Stimulated activated naive CD8-positive, alpha-beta T cell treated with anti-CD3 and anti-CD28 coated beads, Interleukin-15, Interleukin-2, amounts not matched to agents 100 ng/mL and 50 ng/mL, for 24 hours (primary cell): ENCODE data around the gene SEC22A.

ENCODE experiments used
- H3K27ac Mint-ChIP-seq: one replicate; pipeline ENCODE4 v1.8.0; 2021; ENCODE audit warnings: mild to moderate bottlenecking, mixed read lengths
- H3K27me3 Mint-ChIP-seq: one replicate; pipeline ENCODE4 v1.8.0; 2021; ENCODE audit warnings: mixed read lengths
- H3K36me3 Mint-ChIP-seq: one replicate; pipeline ENCODE4 v1.8.0; 2021; ENCODE audit warnings: low read depth, mixed read lengths
- H3K4me1 Mint-ChIP-seq: one replicate; pipeline ENCODE4 v1.8.0; 2021; ENCODE audit warnings: low read depth, mixed read lengths
- H3K4me3 Mint-ChIP-seq: one replicate; pipeline ENCODE4 v1.8.0; 2021; ENCODE audit warnings: mild to moderate bottlenecking, mixed read lengths
- H3K9me3 Mint-ChIP-seq: one replicate; pipeline ENCODE4 v1.8.0; 2021; ENCODE audit warnings: mixed read lengths

Gene SEC22A, protein sequence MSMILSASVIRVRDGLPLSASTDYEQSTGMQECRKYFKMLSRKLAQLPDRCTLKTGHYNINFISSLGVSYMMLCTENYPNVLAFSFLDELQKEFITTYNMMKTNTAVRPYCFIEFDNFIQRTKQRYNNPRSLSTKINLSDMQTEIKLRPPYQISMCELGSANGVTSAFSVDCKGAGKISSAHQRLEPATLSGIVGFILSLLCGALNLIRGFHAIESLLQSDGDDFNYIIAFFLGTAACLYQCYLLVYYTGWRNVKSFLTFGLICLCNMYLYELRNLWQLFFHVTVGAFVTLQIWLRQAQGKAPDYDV

DNA sequence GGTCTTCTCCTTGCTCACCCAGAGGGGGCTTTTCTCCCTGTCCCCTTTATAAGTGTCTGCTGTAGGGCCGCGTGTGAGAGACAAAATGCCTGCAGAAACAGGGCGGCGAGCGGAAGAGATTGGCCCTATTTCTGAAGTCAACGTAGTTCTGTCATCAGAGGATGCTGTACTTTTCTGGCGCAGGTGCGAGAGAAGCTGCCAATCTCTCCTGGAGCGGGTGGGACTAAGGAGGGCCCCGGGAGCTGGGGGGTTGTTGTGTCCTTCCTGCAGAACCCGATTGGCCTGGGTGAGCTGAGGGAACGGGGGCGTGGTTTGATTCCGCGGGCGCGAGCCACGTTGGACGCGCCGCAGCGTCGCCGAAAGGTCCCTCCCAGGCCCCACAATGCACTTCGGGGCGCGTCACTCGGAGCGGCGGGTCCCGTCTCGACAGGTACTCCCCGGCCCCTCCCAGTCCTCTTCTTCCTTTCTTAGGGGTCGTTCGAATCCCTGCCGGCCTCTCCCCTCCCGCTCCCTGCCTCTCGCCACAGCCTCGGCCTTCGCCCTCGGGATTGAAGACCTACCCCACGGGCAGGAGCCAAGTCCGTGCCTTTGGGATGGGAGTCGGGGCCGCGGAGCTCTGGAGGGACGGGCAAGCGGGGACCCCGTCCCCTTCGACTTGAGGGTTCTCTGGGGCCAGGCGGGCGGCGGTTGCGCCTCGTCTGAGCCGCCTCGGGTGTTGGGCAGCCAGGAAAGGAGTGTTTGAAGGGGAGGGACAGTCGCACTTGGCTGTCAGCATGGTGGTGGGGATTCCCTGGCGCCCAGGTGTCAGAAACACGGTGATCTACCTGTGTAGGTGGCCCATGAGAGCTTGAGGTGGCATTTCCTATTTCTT, at the start of gene SEC22A:
TSS of gene SEC22A (plus strand) at position 387 of the 871 bp plus-strand sequence. CDS start 7,275 bp downstream, outside the sequence.
- Mint-ChIP-seq H3K27me3 (peaks cover 4% of the 10 kb centered on the region), H3K27ac (peak within 1 kb of the TSS; percentile 96), H3K4me1 (peaks cover 26% of the 10 kb centered on the region), H3K36me3 (no peaks in the 10 kb centered on the region), H3K9me3 (no peaks in the 10 kb centered on the region), H3K4me3 (peak within 1 kb of the TSS; percentile 93)

DNA sequence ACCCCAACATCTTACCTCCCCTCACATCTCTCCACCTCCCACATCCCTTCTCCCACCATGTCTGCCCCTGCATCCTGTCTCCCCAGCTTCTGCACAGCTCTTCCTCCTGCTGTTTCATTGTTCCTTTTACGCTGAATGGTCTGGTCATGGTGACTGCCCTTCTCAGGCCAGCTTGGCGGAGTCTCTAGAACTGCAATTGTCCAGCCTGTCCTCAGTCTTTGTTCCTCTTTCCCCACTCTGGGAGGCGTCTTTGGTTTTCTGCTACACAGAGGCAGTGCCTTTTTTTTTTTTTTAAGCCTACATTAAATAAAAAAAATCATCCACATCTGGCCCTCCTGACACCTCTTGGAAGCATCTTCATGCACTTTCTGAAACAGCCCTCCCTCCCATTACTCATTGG, 49.1 kb upstream of the SEC22A start:
- Mint-ChIP-seq H3K9me3 (peaks cover 11% of the 10 kb centered on the region), H3K27me3 (no peaks in the 10 kb centered on the region), H3K4me1 (no peaks in the 10 kb centered on the region), H3K4me3 (no peak overlapping the region), H3K36me3 (peaks cover 66% of the 10 kb centered on the region), H3K27ac (no peak overlapping the region)

DNA sequence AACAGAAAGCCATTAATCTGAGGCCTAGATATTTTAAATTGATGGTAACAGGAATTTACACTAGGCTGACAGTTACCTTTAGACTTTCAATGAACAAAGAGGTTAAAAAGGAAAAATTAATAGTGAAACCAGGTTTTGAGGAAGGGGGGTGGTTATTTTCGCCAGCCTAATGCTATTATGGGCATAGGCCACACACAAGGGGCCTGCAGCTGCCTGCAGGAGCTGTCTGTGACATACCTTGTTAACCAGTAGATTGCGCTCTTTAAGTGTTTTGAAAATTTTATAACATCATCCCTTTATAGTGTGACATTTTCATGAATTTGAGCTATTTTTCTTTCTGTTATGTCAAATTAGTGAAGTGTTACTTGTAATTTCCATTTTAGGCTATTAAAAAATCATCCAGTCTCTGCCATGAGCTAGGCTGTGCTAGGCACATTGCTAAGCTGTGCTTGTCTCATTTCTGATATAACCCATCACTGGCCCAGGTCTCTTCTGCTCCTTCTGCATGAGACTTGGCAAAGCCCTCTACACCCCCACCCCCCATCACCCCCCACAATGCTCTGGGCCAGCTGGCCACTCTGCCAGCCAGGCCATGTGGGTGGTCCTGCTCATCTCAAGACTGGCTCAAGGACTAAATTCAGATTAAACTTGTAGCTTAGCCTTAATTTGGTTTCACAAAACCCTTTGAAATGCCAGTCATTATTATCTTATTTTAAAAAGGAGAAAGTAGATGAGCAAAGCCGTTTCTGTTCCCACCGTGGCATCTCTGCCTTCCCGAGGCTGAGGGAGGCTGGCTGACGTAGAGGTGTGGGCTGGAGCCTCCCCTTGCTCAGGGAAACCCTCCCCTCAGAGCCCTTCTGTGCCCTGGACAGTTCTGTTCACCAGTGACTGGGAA, 48.4 kb upstream of the SEC22A start:
- H3K4me1 Mint-ChIP-seq = no peaks in the 10 kb centered on the region
- H3K9me3 Mint-ChIP-seq = peaks cover 11% of the 10 kb centered on the region
- H3K4me3 Mint-ChIP-seq = no peak overlapping the region
- no peak overlapping the region for H3K27ac Mint-ChIP-seq
- peaks cover 63% of the 10 kb centered on the region for H3K36me3 Mint-ChIP-seq
- no peaks in the 10 kb centered on the region for H3K27me3 Mint-ChIP-seq

DNA sequence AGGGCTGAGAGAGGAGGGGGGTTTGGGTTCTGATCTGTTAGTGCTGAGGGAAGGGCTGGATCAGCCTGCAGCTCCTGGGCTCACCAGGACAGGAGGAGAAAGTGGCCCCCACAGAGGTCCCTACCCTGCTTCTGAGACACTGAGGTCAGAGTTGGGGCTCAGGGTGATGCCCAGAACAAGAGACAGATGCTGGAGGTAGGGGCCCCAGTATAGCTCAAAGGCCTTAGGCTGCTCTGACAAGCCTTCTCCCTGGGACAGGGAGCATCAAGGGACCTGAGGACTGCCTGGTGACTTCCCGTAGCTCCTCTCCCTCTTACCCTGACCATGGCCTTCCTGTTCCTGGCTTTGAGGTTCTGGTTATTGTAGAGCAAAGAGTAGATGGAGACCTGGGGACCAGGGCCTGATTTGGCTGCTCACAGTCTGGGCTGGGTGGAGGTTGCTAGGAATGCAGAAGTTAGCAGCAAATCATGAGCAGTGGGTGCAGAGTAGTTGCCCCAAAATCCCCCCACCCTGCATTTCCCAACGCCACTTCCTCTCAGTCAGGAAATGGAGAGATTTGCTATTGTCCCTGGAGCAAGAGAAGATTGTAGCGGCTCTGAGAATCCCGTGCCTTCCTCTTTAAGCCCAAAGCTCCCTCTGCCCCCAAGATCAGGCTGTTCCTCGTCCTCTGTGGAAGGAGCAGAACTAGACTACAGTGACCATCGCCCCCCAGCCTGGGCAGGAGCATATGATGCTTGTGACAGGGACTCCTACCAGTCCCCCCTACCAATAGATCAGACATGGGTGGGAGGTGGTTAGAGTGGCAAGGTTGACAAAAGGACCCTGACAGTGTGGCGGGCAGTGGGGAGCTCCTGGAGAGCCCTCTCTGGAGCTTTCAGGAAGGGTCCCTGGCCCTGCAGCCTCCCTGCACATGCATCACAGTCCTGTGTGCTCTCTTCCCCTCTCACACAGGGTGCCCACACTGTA, 47.4 kb upstream of the SEC22A start:
- Mint-ChIP-seq H3K27ac (no peak overlapping the region), H3K4me3 (no peak overlapping the region), H3K9me3 (peaks cover 5% of the 10 kb centered on the region), H3K27me3 (no peaks in the 10 kb centered on the region), H3K4me1 (no peaks in the 10 kb centered on the region), H3K36me3 (peaks cover 63% of the 10 kb centered on the region)

DNA sequence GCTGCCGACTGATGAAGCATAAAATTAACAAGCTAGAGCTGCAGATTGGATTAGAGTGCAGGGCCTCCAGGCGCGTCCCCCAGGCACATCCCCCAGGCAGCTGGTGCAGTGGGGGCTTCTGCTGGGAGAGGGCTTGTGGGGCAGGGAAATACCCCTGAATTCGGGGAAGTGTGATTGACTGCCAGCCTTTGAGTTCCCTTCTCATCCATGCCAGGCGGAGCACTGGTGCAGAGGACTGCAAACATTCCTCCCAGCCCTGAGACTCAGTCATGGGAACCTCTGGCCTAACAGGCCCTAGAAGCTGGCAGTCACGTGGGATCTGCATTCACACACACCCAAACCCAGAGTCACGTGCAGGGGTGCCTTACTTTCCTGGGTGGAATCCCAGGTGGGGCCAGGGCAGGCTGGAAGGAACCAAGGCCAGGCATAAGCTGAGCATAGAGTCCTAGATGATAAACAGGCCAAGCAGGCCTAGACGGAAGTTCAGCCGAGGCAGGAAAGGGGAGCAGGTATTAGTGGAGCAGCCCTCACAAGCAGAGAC, 46.2 kb upstream of the SEC22A start:
- Mint-ChIP-seq H3K27ac (peak overlapping the region; percentile 26), H3K9me3 (peaks cover 5% of the 10 kb centered on the region), H3K27me3 (no peaks in the 10 kb centered on the region), H3K36me3 (peaks cover 63% of the 10 kb centered on the region), H3K4me3 (no peak overlapping the region), H3K4me1 (no peaks in the 10 kb centered on the region)

DNA sequence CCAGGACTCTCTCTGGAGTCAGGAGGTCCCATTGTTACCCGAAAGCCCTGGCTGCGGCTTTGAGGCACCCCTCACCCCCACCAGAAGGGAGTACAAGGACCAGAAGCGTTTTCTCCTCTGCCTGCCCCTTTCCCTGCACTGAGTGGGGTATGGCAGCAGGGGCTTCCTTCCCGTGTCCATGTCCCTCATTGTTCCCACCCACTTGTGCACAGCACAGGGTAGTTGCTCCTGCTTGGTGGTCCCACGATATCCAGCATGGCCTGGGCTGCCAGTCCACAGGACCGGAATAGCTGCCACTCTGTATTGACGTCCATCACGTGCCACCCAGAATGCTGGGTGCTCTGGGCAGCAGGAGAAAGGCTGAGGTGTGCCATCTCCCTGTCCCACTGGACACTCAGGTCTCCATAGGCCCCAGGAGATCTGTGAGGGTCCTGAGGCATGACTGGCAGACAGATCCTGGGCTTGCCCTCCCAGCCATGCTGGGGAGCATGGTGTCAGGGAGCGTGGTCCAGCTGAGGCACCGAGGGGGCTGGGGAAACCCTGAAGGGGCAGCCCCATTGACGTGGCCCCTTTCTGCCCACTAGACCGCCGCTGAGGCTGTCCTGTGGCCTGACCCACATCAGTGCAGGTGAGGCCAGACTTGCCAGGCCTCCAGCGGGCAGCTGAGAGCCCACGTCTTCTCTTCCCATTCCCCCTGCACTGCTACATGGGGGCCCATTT, 45.3 kb upstream of the SEC22A start:
- Mint-ChIP-seq H3K9me3 (no peaks in the 10 kb centered on the region), H3K4me1 (no peaks in the 10 kb centered on the region), H3K4me3 (no peak overlapping the region), H3K27me3 (no peaks in the 10 kb centered on the region), H3K36me3 (peaks cover 62% of the 10 kb centered on the region), H3K27ac (no peak overlapping the region)

DNA sequence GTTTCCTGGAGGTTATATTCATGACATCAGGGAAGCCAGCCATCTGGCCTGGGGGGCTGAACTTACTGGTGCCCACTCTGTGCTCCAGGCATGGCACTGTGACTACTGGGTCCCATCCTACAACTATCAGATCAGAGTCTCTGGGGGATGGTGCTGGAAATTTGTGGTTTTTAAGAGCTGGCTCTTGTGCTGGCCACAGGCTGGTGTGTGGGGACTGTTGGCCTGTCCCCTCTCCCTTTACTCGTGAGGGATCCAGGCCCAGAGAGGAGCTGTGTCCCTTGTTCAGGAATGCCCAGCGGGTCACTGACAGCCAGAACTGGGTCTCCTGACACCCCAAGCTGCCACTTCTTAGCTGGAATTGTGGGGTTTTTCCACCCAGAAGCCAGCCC, 44.5 kb upstream of the SEC22A start:
- Mint-ChIP-seq H3K36me3 (peaks cover 66% of the 10 kb centered on the region), H3K4me3 (no peak overlapping the region), H3K9me3 (no peaks in the 10 kb centered on the region), H3K27me3 (no peaks in the 10 kb centered on the region), H3K27ac (no peak overlapping the region), H3K4me1 (no peaks in the 10 kb centered on the region)

DNA sequence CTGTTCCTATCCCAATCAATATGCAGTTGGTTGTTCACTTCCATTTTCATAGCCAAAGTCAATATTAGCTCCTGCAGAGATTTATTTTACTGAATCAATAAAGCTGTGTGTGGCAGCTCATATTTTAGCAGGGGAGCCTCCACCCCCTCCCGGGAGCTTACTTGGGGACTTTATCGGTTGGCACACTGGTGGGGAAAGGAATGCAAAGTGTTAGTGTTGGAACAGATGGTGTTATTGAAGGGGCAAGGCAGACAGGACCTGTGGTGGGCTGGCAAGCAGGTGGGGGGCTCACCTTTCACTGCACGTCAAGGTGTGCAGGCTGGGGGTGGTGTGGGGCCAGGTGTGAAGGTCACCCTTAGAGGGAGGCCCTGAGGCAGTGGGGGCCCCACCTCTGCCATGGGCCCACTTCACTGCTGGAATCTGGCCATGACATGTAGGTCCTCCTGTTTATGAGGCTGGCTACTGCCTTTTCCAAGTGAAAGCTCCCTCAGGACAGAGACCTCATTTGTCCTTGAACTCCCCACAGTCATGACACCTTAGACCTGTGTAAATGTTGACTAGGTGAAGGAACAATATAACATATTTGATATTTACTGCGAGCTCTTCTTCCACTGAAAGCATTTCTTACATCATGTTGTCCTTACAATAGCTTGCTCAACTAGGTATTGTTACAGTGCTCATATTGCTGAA, 44.0 kb upstream of the SEC22A start:
- no peaks in the 10 kb centered on the region for H3K27me3 Mint-ChIP-seq
- peaks cover 68% of the 10 kb centered on the region for H3K36me3 Mint-ChIP-seq
- H3K9me3 Mint-ChIP-seq = no peaks in the 10 kb centered on the region
- no peak overlapping the region for H3K27ac Mint-ChIP-seq
- H3K4me3 Mint-ChIP-seq = no peak overlapping the region
- H3K4me1 Mint-ChIP-seq = no peaks in the 10 kb centered on the region

DNA sequence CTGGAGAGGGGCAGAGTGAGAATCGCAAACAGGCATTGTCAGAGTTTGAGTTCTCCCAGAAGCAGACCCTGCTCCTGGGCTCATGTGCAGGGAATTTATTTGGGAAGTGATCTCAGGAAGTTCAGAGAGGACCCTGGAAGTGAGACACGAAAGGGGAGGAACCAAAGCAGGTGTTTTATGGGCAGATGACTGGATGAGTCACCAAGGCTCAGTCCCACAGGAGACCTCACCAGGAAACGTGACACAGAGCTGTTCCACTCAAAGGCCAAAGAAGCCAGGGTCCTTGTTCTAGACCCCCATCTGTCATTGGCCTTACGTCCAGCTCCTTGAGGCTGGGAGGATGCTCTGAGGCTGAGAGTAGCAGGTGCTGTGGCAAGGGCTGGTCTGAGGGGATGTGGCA, 43.4 kb upstream of the SEC22A start:
- Mint-ChIP-seq H3K27me3 (no peaks in the 10 kb centered on the region), H3K27ac (no peak overlapping the region), H3K4me3 (no peak overlapping the region), H3K36me3 (peaks cover 68% of the 10 kb centered on the region), H3K9me3 (no peaks in the 10 kb centered on the region), H3K4me1 (no peaks in the 10 kb centered on the region)

DNA sequence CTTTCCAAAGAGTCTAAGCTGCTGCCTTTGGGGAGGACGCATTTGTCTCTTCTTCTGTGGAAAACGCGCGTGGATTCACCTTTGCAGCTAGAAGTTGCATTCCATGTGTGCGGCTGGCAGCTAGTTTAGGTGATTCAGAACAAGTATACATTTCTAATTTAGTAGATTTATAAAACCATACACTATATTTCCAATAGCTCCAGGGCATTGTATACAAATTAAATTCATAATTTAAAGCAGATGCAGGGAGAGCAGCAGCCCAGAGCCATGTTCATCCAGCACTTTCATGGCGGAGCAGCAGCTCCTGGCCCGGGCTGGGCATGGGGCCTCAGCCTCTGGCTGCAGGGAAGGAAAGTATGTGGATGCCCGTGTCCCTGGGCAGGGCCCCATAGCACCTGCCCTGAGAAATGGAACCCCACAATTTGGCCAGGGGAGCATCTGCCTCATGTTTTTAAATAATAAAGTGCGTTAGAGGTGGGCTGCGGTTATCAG, 42.8 kb upstream of the SEC22A start:
- H3K27me3 Mint-ChIP-seq = no peaks in the 10 kb centered on the region
- no peak overlapping the region for H3K27ac Mint-ChIP-seq
- no peaks in the 10 kb centered on the region for H3K4me1 Mint-ChIP-seq
- H3K4me3 Mint-ChIP-seq = no peak overlapping the region
- no peaks in the 10 kb centered on the region for H3K9me3 Mint-ChIP-seq
- H3K36me3 Mint-ChIP-seq = peaks cover 71% of the 10 kb centered on the region

DNA sequence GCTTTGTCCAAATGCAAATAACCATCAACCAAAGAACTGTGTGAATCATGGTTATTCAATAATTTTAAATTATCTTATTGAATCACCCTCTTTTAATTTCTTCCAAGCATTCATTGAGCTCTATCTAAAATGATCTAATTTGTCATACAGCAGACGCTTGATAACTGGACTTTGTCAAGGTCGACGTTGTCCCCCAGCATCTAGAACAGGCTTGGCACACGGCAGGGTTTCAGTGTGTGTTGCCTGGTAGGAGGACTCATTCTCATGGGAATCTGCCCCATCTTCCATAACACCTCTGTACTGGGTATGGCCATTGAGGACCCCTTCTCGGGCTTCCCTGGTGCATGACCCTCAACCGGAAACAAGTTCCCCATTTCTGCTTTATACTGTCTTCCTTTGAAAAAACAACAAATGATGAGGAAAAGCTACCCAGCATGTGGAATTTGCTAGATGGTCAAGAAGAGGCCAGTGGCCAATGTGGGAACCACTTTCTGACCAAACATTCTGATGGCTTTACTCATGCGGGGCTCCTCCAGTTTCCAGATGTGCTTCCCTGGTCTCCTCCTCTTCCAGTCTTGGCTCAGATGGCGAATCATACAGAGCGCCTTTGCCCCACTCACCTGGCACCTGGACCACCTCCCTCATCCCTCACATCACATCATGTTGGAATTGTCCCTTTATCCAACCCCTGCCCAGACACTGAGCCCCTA, 41.7 kb upstream of the SEC22A start:
- H3K9me3 Mint-ChIP-seq = peaks cover 3% of the 10 kb centered on the region
- peaks cover 72% of the 10 kb centered on the region for H3K36me3 Mint-ChIP-seq
- H3K4me3 Mint-ChIP-seq = no peak overlapping the region
- no peaks in the 10 kb centered on the region for H3K4me1 Mint-ChIP-seq
- H3K27me3 Mint-ChIP-seq = no peaks in the 10 kb centered on the region
- H3K27ac Mint-ChIP-seq = no peak overlapping the region

DNA sequence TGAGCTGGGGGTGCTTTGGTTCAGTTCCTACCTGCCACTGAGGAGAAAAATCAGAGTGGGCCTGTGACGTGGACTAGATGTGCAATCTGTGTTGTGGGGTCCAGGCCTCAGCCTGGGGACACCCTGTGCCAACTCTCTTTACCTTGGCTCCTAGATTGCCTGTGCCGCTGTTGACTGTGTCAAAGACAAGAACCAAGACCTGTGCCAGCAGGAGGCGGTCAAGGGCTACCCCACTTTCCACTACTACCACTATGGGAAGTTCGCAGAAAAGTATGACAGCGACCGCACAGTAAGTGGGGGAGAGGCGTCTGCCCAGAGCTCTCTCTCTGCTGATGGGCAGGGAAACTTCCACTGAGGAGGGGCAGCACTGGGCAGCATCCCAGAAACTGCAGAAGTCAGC, 40.6 kb upstream of the SEC22A start:
- Mint-ChIP-seq H3K4me3 (no peak overlapping the region), H3K4me1 (no peaks in the 10 kb centered on the region), H3K27me3 (no peaks in the 10 kb centered on the region), H3K9me3 (peaks cover 4% of the 10 kb centered on the region), H3K36me3 (peaks cover 80% of the 10 kb centered on the region), H3K27ac (no peak overlapping the region)
